Adrenal gland (tissue), 12 donors: Measurements from ENCODE around the gene RAB11FIP5. TPM values are rescaled to one million over a fixed set of nuclear protein-coding genes. Genes with fewer than 3 reads are reported as not detected.

Experiments
- DNase-seq, 7 donors: peaks; one replicate each; pipeline ENCODE4 v3.0.0-alpha.2; 2019 to 2020
- H3K27ac ChIP-seq, 5 donors: fragments of 200-600 bp; sonication (generic) in 4 of 5; 1 replicate in 3 of 5; 2 replicates in 2 of 5; pipeline versions ENCODE4 v1.5.1 to v1.8.0; 2016 to 2020; ENCODE audit warnings: mild to moderate bottlenecking in 1 of 5
- H3K27me3 ChIP-seq: fragments of 200-600 bp; 2 replicates; pipeline ENCODE4 v1.8.0; 2021
- H3K36me3 ChIP-seq, 2 donors: fragments of 200-600 bp; replicated peaks in 1 of 2; 1 replicate in 1 of 2; 2 replicates in 1 of 2; pipeline versions ENCODE4 v1.5.1 to v1.8.0; 2018 to 2022
- H3K4me1 ChIP-seq, 2 donors: fragments of 200-600 bp; replicated peaks in 1 of 2; 1 replicate in 1 of 2; 2 replicates in 1 of 2; pipeline versions ENCODE4 v1.5.1 to v1.8.0; 2018 to 2021
- H3K4me3 ChIP-seq, 4 donors: fragments of 200-600 bp; sonication (generic) in 3 of 4; one replicate each; pipeline ENCODE4 v1.5.1; 2016 to 2018
- H3K9me3 ChIP-seq, 3 donors: fragments of 200-600 bp; sonication (generic) in 1 of 3; replicated peaks in 1 of 3; 1 replicate in 2 of 3; 2 replicates in 1 of 3; pipeline versions ENCODE4 v1.5.1 to v1.8.0; 2016 to 2021
- POLR2A ChIP-seq, 2 donors: fragments of 450-650 bp; IDR thresholded peaks; one replicate each; pipeline ENCODE4 v1.6.1; 2017; ENCODE audit warnings: antibody characterized with exemption in 2 of 2, mild to moderate bottlenecking in 2 of 2, moderate library complexity in 1 of 2
- WGBS, 4 donors: extraction: QIAGEN DNeasy Blood & Tissue Kit in 2 of 4; methylation state at CpG; one replicate each; pipeline versions ENCODE4 v1.1.5 to v1.1.7; 2013 to 2017; 5-methylcytosine and 5-hydroxymethylcytosine counted together
- intact Hi-C, 2 donors: fragments of 100-400 bp; cut with DNase I; formaldehyde crosslinking; loops; one replicate each; pipeline versions ENCODE4 v1.14.1 to v1.15.0; 2022 to 2023
- polyA plus RNA-seq, 3 donors: library from polyadenylated mRNA; stranded (reverse); fragments of 200-250 nt in 2 of 3; fragments of 350-450 nt in 1 of 3; fragmentation: Illumina TruSeq in 1 of 3; extraction: RNeasy Lipid Tissue Mini Kit (QIAGEN cat#74804) in 1 of 3; gene quantifications; one replicate each; pipeline ENCODE4 v1.2.3, GENCODE V29; 2013 to 2014
- total RNA-seq, 9 donors: library from RNA; depleted of rRNA in 4 of 9; stranded (reverse); fragments of >200 nt in 4 of 9; fragments of 120-200 nt in 1 of 9; fragmentation: NEBNext Ultra II Directional in 1 of 9; extraction: Animal tissue kit (Norgen Biotek cat#: 25700) in 1 of 9; gene quantifications; one replicate each; pipeline versions ENCODE4 v1.1.0 to v1.2.4, GENCODE V29; 2013 to 2023
- TF ChIP-seq, protein P1 (sequence below), 6 experiments: fragments of 450-650 bp in 4 of 6; fragments of 200-600 bp in 2 of 6; sonication (generic) in 1 of 6; IDR thresholded peaks; 1 replicate in 5 of 6; 2 replicates in 1 of 6; pipeline versions ENCODE4 v1.5.1 to v1.8.0; 2016 to 2021; ENCODE audit warnings: antibody characterized with exemption in 6 of 6, mild to moderate bottlenecking in 2 of 6, moderate library complexity in 1 of 6
- donor health status: healthy with polysubstance abuse.
- donor health status: Bipolar disorder and iron deficiency.
- donor health status: DM: yes; HTN: yes; CAD: no.
- donor health status: DM: no; HTN: no; CAD: no.
- donor health status: DM: no; HTN: no; CAD: no.
- donor health status: DM: yes; HTN: yes; CAD: no.

RAB11FIP5 gene
- total and polyA plus RNA-seq, 12 donors = 3.3 to 46.7 (median 23.3) TPM

DNA sequence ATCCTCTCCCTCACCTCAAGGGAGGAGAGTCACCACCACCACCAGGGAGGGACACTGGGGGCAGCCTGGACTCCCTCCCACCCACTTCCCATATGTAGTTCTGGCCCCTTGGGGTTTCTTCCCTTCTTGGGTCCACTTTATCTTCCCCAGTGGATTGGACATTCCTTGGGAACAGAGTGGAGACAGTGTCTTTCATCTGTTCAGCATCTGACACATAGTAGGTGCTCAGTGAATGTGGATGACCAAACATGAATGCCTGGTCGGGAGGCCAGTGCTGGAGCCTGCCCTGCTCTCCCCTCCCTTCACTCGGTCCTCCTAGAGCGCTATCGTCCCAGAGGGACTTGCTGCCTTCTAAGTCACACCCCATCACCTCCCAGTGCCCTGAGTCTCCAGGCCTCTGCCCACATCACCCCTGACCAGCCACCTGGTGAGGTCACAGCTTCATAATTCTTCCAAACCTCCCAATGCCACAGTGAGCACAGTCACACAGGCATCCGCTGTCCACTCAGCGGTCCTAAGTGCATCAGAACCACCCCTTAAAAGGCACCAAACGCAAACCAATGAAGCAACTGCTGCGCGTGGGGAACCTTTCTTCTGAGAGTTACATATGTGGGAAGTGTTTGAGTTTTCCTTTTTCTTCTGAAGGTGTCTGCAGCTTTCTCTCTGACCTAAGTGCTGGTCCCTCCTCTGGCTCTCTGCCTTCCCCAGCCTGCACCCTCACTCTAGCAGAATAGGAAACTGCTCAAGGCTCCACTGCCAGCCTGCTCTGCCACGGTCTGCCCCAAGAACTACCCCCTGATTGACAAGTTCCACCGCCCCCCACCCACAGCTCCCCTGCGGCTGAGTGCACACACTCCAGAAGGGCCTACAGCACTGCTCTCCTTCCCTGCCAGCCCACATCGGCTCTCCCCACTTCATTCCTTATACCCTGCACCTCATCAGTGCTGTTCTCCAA, 34.0 kb downstream of the RAB11FIP5 start:
- WGBS, 4 donors = 90 to 92% (median 92%) methylated on average over 13 of the region's 13 CpGs
- TF ChIP-seq, protein P1, sequence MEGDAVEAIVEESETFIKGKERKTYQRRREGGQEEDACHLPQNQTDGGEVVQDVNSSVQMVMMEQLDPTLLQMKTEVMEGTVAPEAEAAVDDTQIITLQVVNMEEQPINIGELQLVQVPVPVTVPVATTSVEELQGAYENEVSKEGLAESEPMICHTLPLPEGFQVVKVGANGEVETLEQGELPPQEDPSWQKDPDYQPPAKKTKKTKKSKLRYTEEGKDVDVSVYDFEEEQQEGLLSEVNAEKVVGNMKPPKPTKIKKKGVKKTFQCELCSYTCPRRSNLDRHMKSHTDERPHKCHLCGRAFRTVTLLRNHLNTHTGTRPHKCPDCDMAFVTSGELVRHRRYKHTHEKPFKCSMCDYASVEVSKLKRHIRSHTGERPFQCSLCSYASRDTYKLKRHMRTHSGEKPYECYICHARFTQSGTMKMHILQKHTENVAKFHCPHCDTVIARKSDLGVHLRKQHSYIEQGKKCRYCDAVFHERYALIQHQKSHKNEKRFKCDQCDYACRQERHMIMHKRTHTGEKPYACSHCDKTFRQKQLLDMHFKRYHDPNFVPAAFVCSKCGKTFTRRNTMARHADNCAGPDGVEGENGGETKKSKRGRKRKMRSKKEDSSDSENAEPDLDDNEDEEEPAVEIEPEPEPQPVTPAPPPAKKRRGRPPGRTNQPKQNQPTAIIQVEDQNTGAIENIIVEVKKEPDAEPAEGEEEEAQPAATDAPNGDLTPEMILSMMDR (IDR thresholded peaks at IDR 0.05) = no peak
- TF ChIP-seq POLR2A (IDR thresholded peaks at IDR 0.05) = no peak
- Histone ChIP-seq H3K27me3 (no peaks in the 10 kb centered on the region), H3K27ac (no peak overlapping the region), H3K36me3 (peaks cover 0 to 21% of the 10 kb centered on the region in 2 donors), H3K9me3 (no peaks in the 10 kb centered on the region), H3K4me3 (no peak overlapping the region), H3K4me1 (no peaks in the 10 kb centered on the region)
- intact Hi-C loops = loop anchor here in 1 of 2 donors (5.0 kb wide), 1 partner anchor 86 kb away; no protein-coding TSS in a partner anchor
- DNase-seq = no peak

GRCh38 chr2:73077424-73077795, 35.3 kb downstream of the RAB11FIP5 start:
- Histone ChIP-seq H3K27ac (no peak overlapping the region), H3K4me3 (no peak overlapping the region), H3K36me3 (peaks cover 0 to 21% of the 10 kb centered on the region in 2 donors), H3K27me3 (no peaks in the 10 kb centered on the region), H3K4me1 (peaks cover under 1 to 3% of the 10 kb centered on the region in 2 donors), H3K9me3 (no peaks in the 10 kb centered on the region)
- no peak for DNase-seq
- 88 to 100% (median 90%) methylated on average over 1 of the region's 1 CpG for WGBS, 4 donors
- TF ChIP-seq POLR2A (IDR thresholded peaks at IDR 0.05) = no peak
- TF ChIP-seq, protein P1 (IDR thresholded peaks at IDR 0.05) = no peak
- intact Hi-C loops = loop anchor here in 1 of 2 donors (5.0 kb wide), 1 partner anchor 85 kb away; no protein-coding TSS in a partner anchor

- intact Hi-C loops = loop anchor here in 1 of 2 donors (5.0 kb wide), 1 partner anchor 85 kb away; no protein-coding TSS in a partner anchor
- Histone ChIP-seq H3K9me3 (no peaks in the 10 kb centered on the region), H3K27ac (no peak overlapping the region)
These were observed 35.9 kb downstream of the RAB11FIP5 start for GRCh38 chr2:73076701-73077423.

More at GRCh38 chr2:73076701-73077423, 35.9 kb downstream of the RAB11FIP5 start:
- DNase-seq = no peak
- TF ChIP-seq, protein P1 (IDR thresholded peaks at IDR 0.05) = no peak
- no peak for TF ChIP-seq POLR2A (IDR thresholded peaks at IDR 0.05)
- Histone ChIP-seq H3K27me3 (no peaks in the 10 kb centered on the region), H3K4me1 (peaks cover 6 to 8% of the 10 kb centered on the region in 2 donors), H3K36me3 (peaks cover 0 to 21% of the 10 kb centered on the region in 2 donors), H3K4me3 (no peak overlapping the region)
- 89 to 95% (median 92%) methylated on average over 8 of the region's 8 CpGs for WGBS, 4 donors
